Measurements from ENCODE around the gene CCDC197. TPM values are rescaled to one million over a fixed set of nuclear protein-coding genes. Genes with fewer than 3 reads are reported as not detected.

CCDC197 gene
- total RNA-seq: not detected
- not detected for polyA plus RNA-seq

GRCh38 chr14:93997082-93997481, at the start of gene CCDC197:
CCDC197 (plus strand) TSS chr14:93997301; CDS start chr14:93998132, 831 bp downstream.
- Histone ChIP-seq H3K27ac (ENCODE audit: low read depth in 1 of 2, low read length in 2 of 2) (no peak within 1 kb of the TSS), H3K9me3 (ENCODE audit: control insufficient read depth in 4 of 4, low read length in 3 of 4) (no peaks in the 10 kb centered on the region), H3K36me3 (ENCODE audit: control insufficient read depth in 4 of 4, insufficient read depth in 3 of 4, low read depth in 1 of 4, low read length in 3 of 4) (no peaks in the 10 kb centered on the region), H3K4me1 (ENCODE audit: control insufficient read depth in 4 of 4, insufficient read depth in 4 of 4, low read length in 3 of 4) (no peaks in the 10 kb centered on the region), H3K4me3 (ENCODE audit: low read depth in 1 of 3, low read length in 3 of 3) (no peak within 1 kb of the TSS), H3K9ac (ENCODE audit: low read depth in 1 of 2, low read length in 2 of 2) (no peak within 1 kb of the TSS), H3K27me3 (ENCODE audit: control insufficient read depth in 4 of 4, insufficient read depth in 4 of 4, low read length in 3 of 4) (no peaks in the 10 kb centered on the region)
- WGBS: 58% methylated on average over 1 of the region's 1 CpG
- DNase-seq (ENCODE audit: low spot score): no peak
- TF ChIP-seq EGR1 (IDR thresholded peaks at IDR 0.05; ENCODE audit: low read depth in 2 of 2) (no peak), HNF4A (conservative IDR thresholded peaks at IDR 0.05) (no peak), HNF4G (IDR thresholded peaks at IDR 0.05) (no peak), MAX (IDR thresholded peaks at IDR 0.05) (no peak), ZBTB33 (IDR thresholded peaks at IDR 0.05) (no peak), ATF3 (IDR thresholded peaks at IDR 0.05) (no peak), JUND (IDR thresholded peaks at IDR 0.05) (no peak), CTCF (IDR thresholded peaks at IDR 0.05; ENCODE audit: low read depth, low read length, missing input control) (no peak), NR2F2 (IDR thresholded peaks at IDR 0.05) (no peak), RXRA (IDR thresholded peaks at IDR 0.05) (no peak), GABPA (IDR thresholded peaks at IDR 0.05 in 1 of 2, conservative IDR thresholded peaks at IDR 0.05 in 1 of 2) (no peak), YY1 (IDR thresholded peaks at IDR 0.05) (no peak), FOXA1 (IDR thresholded peaks at IDR 0.05) (no peak), RAD21 (IDR thresholded peaks at IDR 0.05) (no peak), FOXA2 (IDR thresholded peaks at IDR 0.05) (no peak), SP1 (IDR thresholded peaks at IDR 0.05) (no peak), REST (IDR thresholded peaks at IDR 0.05) (no peak), TAF1 (conservative IDR thresholded peaks at IDR 0.05) (no peak)
